Activated naive CD8-positive, alpha-beta T cell treated with anti-CD3 and anti-CD28 coated beads for 36 hours (primary cell): ENCODE data around the gene NFIL3. TPM values are rescaled to one million over a fixed set of nuclear protein-coding genes. Genes with fewer than 3 reads are reported as not detected.

ENCODE experiments used
- DNase-seq: peaks from one replicate; pipeline ENCODE4 v3.0.0; 2021
- H3K27ac Mint-ChIP-seq: one replicate; pipeline ENCODE4 v1.8.0; 2022; ENCODE audit warnings: mild to moderate bottlenecking, moderate library complexity, mixed read lengths
- H3K27me3 Mint-ChIP-seq: one replicate; pipeline ENCODE4 v1.8.0; 2022; ENCODE audit warnings: mild to moderate bottlenecking, mixed read lengths
- H3K36me3 Mint-ChIP-seq: one replicate; pipeline ENCODE4 v1.8.0; 2021; ENCODE audit warnings: mild to moderate bottlenecking, mixed read lengths
- H3K4me1 Mint-ChIP-seq: one replicate; pipeline ENCODE4 v1.8.0; 2021; ENCODE audit warnings: mixed read lengths
- H3K4me3 Mint-ChIP-seq: one replicate; pipeline ENCODE4 v1.8.0; 2022; ENCODE audit warnings: mild to moderate bottlenecking, moderate library complexity, mixed read lengths
- H3K9me3 Mint-ChIP-seq: one replicate; pipeline ENCODE4 v1.8.0; 2022; ENCODE audit warnings: mixed read lengths
- total RNA-seq, 2 experiments: library from RNA; stranded (reverse); gene quantifications; one replicate each; pipeline ENCODE4 v1.2.3, GENCODE V29; 2021

The NFIL3 gene
- total RNA-seq, 2 experiments from 2014 or later, result 23.8 to 25.7 TPM

DNA sequence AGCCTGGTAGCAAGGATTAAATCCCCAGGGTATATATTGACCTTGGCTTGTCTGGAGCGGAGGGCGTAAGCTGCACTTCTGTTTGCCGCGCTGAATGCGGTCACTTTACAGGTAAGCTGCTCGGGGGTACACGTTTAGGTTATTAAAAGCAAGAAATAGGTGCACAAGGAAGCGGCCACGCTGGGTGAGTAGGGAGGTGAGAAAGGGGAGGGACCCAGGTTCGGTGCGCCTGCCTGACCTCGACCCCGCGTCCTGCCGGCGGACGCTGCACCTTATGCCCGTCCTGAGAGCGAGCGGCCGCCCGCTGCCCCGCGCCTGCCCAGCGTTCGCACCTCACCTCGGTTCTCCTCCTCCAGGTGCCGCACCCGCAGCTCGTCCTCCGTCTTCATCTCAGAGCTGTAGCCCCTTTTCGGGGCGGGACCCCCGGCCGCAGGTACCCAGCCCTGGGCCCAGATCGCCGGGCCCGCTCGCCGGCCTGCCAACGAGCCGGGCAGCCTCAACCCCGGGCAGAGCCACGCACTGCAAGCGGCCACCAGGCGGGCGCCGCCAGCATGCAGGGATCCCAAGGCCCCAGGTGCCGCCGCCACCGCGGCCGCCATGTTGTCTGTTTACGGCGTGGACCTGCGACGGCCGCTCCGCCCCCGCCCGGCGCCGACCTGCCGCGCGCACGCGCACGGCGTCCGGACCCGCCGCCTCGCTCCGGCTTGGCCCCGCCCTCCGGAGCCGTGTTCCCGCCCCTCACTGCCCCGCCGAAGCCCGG is 62.2 kb downstream of the NFIL3 start, which contains the start of gene AUH:
AUH (minus strand) TSS at position 628 of the 760 bp plus-strand sequence; CDS start at position 599, 29 bp downstream.
- Mint-ChIP-seq H3K4me1 (peaks cover 43% of the 10 kb centered on the region), H3K36me3 (peaks cover 8% of the 10 kb centered on the region), H3K4me3 (peak within 1 kb of the TSS; percentile 93), H3K27ac (peak within 1 kb of the TSS; percentile 89), H3K27me3 (no peaks in the 10 kb centered on the region), H3K9me3 (peaks cover 1% of the 10 kb centered on the region)
- peak; percentile 91 for DNase-seq

DNA sequence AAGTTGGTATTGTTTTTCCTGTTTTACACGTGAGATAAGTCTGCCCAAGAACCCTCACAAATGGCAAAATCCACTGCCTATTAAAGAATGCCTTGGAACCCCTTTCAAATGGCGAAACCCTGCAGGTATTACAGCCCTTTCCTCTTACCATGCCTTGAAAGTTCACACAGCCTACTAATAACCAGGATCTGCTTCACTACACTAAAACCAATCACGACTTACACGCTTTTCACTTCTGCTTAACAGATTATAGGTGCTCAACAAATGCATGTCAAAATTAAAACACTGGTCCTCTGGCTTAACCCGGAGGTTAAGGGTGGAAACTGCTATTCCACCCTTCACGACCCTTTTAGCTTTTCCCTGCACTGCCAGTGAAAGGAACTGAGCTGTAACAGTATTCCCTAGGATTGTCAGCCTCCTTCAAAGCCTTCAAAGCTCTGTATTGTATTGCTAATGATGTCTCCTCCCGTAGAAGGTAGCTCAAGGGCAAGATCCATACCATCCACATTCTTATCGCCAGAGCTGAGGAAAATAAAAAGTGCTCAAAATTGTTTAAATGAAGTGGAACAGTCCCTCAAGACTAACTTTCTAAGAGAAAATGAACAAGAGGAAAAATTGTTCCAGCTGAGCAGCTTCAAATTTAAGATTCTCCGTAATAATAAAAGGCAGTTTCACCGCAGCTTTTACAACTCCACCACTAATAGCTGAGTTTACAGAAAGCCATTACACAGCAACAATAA is 62.9 kb downstream of the NFIL3 start:
- peak overlapping the region; percentile 89 for H3K27ac Mint-ChIP-seq
- peaks cover 8% of the 10 kb centered on the region for H3K36me3 Mint-ChIP-seq
- peak overlapping the region; percentile 93 for H3K4me3 Mint-ChIP-seq
- no peak for DNase-seq
- no peaks in the 10 kb centered on the region for H3K27me3 Mint-ChIP-seq
- H3K9me3 Mint-ChIP-seq, result peaks cover 1% of the 10 kb centered on the region
- peaks cover 43% of the 10 kb centered on the region for H3K4me1 Mint-ChIP-seq

DNA sequence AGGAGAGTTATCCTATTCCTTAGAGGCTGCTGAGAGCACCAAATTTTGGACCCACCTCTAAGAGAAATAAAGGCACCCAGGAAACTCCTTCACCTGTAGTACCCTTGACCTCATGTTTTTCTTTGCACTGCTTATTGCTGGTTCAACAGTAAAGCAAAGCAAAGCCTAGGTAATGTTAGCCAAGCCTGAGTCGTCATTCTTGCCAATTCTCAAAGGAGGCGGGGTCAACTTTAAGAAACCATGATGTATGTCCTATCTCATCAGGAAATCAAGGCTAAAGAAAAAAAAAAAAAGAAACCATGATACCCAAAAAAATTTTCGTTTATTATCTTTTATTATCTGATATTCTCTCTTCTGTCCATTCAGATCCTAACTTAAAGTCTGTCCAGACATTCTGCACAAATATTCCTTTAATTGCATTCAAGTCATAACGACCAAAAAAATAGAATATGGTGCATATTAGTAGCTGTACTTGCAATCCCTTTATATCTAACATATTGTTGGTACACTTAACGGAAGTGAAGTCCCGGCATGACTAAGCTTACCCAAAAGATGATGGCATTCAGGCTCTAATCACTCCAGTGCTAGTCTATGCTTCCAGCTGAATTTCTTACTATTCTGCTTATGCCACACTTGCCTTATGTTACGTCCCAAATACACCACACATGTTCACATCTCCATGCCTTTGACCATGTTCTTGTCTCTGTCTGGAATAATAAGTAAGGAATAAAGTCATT is 63.7 kb downstream of the NFIL3 start:
- Mint-ChIP-seq H3K4me1 (peaks cover 43% of the 10 kb centered on the region), H3K27ac (no peak overlapping the region), H3K4me3 (peak overlapping the region; percentile 93), H3K36me3 (peaks cover 8% of the 10 kb centered on the region), H3K9me3 (peaks cover under 1% of the 10 kb centered on the region), H3K27me3 (no peaks in the 10 kb centered on the region)
- no peak for DNase-seq

DNA sequence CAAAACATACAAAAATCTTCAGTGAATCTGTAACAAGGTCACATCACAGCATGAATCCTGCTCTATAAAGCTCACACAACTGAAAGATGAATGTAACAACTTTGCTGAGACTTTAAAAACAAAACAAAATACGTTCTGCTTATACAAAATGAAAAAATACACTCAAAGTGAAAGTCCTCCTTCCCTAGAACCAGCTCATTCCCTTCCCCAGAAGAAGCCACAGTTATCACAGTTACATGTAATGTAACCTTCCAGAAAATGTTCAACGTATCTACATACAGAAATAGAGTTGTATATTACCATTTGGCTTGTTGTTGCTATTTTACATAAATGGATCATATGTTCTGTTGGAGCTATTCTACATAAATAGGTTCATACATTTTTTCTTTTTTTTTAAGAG is 64.5 kb downstream of the NFIL3 start:
- no peak for DNase-seq
- H3K4me1 Mint-ChIP-seq, result peaks cover 43% of the 10 kb centered on the region
- no peaks in the 10 kb centered on the region for H3K27me3 Mint-ChIP-seq
- H3K36me3 Mint-ChIP-seq, result peaks cover 12% of the 10 kb centered on the region
- H3K27ac Mint-ChIP-seq, result peak overlapping the region; percentile 61
- H3K4me3 Mint-ChIP-seq, result peak overlapping the region; percentile 93
- H3K9me3 Mint-ChIP-seq, result no peaks in the 10 kb centered on the region

Other genes starting within 250 kb of the NFIL3 start
- gene AUH, start 61.9 kb downstream of the NFIL3 start, total RNA-seq, result 10 to 100 TPM; 12.4 to 13.2 TPM